Body of pancreas (tissue), 4 donors: ENCODE results near the gene ART1. TPM values are rescaled to one million over a fixed set of nuclear protein-coding genes. Genes with fewer than 3 reads are reported as not detected.

Source experiments
- ATAC-seq: fragments of 150-250 bp; one replicate; pipeline ENCODE4 v1.9.1; 2016
- DNase-seq, 4 donors: peaks; one replicate each; pipeline ENCODE4 v3.0.0-alpha.2; 2019
- H3K27ac ChIP-seq, 4 donors: fragments of 200-600 bp; sonication (generic); 1 replicate in 3 of 4; 2 replicates in 1 of 4; pipeline versions ENCODE4 v1.5.1 to v1.6.1; 2016 to 2019; ENCODE audit warnings: mild to moderate bottlenecking in 1 of 4, mixed read lengths in 1 of 4, moderate library complexity in 1 of 4
- H3K27me3 ChIP-seq, 2 donors: fragments of 200-600 bp; sonication (generic); one replicate each; pipeline ENCODE4 v1.6.0; 2016; ENCODE audit warnings: mild to moderate bottlenecking in 1 of 2
- H3K36me3 ChIP-seq, 2 donors: fragments of 200-600 bp; sonication (generic); replicated peaks in 1 of 2; 2 replicates each; pipeline ENCODE4 v1.5.1; 2016; ENCODE audit warnings: low read depth in 2 of 2; ENCODE audit not compliant: insufficient read depth in 1 of 2
- H3K4me1 ChIP-seq: fragments of 200-600 bp; sonication (generic); one replicate; pipeline ENCODE4 v1.6.0; 2016
- H3K4me3 ChIP-seq, 2 donors: fragments of 200-600 bp; sonication (generic); 1 replicate in 1 of 2; 2 replicates in 1 of 2; pipeline ENCODE4 v1.5.1; 2016 to 2019
- H3K9me3 ChIP-seq, 3 donors: fragments of 200-600 bp; sonication (generic); 1 replicate in 2 of 3; 2 replicates in 1 of 3; pipeline ENCODE4 v1.5.1; 2016
- POLR2A ChIP-seq, 3 donors: fragments of 450-650 bp; IDR thresholded peaks; one replicate each; pipeline ENCODE4 v1.6.1; 2016; ENCODE audit warnings: antibody characterized with exemption in 3 of 3, mild to moderate bottlenecking in 2 of 3
- WGBS, 2 donors: methylation state at CpG; one replicate each; pipeline ENCODE4 v1.1.5; 2017; 5-methylcytosine and 5-hydroxymethylcytosine counted together
- intact Hi-C: fragments of 100-400 bp; cut with DNase I; formaldehyde crosslinking; loops from one replicate; pipeline ENCODE4 v1.15.1; 2023
- total RNA-seq, 2 donors: library from RNA; depleted of rRNA; stranded (reverse); fragments of >200 nt; gene quantifications; one replicate each; pipeline ENCODE4 v1.1.0, GENCODE V29; 2016
- TF ChIP-seq, protein P1 (sequence below), 7 experiments: fragments of 450-650 bp in 4 of 7; fragments of 200-600 bp in 3 of 7; sonication (generic) in 3 of 7; IDR thresholded peaks; one replicate each; pipeline ENCODE4 v1.5.1; 2016 to 2019; ENCODE audit warnings: antibody characterized with exemption in 7 of 7

ART1 gene
- total RNA-seq, 2 donors from 2014 or later: not detected

DNA sequence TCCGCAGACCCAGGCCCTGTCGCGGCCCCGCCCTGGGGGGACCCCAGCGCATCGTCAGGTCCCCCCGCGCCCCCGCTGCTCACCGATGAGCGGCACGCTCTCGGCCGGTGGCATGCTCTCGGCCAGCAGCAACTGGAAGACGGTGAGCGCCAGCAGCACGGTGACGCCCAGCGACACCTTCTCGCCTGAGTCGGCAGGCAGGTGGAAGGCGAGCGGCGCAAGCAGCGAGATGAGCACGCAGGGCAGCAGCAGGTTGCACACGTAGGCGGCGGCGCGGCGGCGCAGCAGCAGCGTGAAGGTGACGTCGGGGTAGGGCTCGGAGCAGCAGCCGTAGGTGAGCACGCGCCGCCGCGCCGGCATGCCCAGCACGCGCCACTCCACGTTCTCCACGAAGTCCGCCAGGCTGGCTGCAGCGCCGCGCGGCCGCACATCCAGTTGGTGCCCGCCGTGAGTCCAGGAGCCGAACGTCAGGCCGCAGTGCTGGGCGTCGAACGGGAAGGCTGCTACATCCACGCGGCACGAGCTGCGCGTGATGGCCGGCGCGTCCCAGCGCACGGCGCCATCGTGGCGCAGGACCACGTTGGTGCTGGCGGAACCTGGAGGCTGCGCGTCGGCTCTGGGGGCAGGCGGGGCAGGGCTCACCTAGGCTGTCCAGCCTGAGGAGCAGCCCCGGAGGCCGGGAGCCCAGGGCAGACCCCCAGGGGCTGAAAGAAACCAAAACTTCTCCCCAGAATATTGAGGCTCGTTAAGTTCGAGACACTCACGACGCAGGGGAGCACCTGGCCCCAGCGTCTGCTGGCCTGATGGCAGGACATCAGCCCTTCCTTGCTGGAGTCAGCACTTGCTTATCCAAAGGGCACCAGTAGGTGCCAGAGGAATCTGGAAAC, 22.5 kb downstream of the ART1 start:
- H3K4me3 ChIP-seq: no peak overlapping the region
- DNase-seq (no peak), ATAC-seq (no peak)
- 95 to 97% methylated on average over 24 to 62 of the region's 89 CpGs for WGBS, 2 donors
- no peaks in the 10 kb centered on the region for H3K4me1 ChIP-seq
- TF ChIP-seq, protein P1, sequence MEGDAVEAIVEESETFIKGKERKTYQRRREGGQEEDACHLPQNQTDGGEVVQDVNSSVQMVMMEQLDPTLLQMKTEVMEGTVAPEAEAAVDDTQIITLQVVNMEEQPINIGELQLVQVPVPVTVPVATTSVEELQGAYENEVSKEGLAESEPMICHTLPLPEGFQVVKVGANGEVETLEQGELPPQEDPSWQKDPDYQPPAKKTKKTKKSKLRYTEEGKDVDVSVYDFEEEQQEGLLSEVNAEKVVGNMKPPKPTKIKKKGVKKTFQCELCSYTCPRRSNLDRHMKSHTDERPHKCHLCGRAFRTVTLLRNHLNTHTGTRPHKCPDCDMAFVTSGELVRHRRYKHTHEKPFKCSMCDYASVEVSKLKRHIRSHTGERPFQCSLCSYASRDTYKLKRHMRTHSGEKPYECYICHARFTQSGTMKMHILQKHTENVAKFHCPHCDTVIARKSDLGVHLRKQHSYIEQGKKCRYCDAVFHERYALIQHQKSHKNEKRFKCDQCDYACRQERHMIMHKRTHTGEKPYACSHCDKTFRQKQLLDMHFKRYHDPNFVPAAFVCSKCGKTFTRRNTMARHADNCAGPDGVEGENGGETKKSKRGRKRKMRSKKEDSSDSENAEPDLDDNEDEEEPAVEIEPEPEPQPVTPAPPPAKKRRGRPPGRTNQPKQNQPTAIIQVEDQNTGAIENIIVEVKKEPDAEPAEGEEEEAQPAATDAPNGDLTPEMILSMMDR (IDR thresholded peaks at IDR 0.05): no peak
- TF ChIP-seq POLR2A (IDR thresholded peaks at IDR 0.05): no peak
- intact Hi-C loops: no loop called here
- H3K27me3 ChIP-seq: no peaks in the 10 kb centered on the region
- H3K9me3 ChIP-seq: no peaks in the 10 kb centered on the region
- H3K36me3 ChIP-seq: peaks cover 0 to 1% of the 10 kb centered on the region in 2 donors
- H3K27ac ChIP-seq: no peak overlapping the region

DNA sequence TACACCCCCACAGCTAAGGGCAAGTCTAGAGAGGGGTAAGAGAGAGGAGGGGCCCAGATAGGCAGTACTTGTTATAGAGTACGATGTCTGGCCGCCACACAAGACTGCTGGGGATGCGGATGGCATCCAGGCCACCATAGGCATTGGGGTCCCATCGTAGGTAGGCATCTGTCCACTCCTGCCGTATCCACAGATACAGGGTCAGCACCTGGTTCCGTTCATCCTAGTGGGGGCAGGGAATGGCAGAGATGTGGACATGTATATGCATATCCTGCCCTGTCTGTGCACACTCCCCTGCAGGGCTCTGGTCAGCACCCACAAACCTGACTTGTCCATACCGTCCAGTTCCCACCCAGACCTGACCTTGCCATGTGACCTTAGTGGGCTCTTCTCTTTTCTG, 24.2 kb downstream of the ART1 start:
- Histone ChIP-seq H3K27me3 (no peaks in the 10 kb centered on the region), H3K4me1 (no peaks in the 10 kb centered on the region), H3K4me3 (no peak overlapping the region), H3K36me3 (peaks cover 0 to 5% of the 10 kb centered on the region in 2 donors), H3K9me3 (no peaks in the 10 kb centered on the region), H3K27ac (no peak overlapping the region)
- TF ChIP-seq, protein P1 (IDR thresholded peaks at IDR 0.05): no peak
- TF ChIP-seq POLR2A (IDR thresholded peaks at IDR 0.05): no peak
- intact Hi-C loops: no loop called here
- WGBS, 2 donors: 84 to 97% methylated on average over 7 of the region's 7 CpGs
- ATAC-seq (no peak), DNase-seq (no peak)

DNA sequence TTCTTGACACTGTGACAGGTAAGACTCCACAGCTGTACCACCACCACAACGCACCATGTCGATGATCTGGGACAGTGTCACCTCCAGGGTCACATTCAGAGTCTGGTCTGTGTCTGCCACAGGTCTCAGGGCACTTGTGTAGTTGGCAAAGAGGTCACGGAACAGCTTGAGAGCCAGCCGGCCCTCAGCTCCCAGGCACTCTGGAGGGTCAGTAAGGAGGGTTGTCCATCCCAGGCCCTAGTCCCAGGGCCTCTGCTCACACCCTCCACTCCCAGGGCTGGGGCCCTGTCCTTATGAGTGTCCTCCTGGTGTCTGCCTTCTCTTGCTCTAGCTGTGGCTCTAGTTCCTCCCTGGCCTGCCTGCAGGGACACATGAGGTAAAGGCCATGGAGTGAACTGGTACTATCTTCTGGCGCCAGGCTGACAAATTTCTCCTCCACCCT, 24.8 kb downstream of the ART1 start:
- intact Hi-C loops: no loop called here
- no peaks in the 10 kb centered on the region for H3K9me3 ChIP-seq
- peaks cover 0 to 10% of the 10 kb centered on the region in 2 donors for H3K36me3 ChIP-seq
- WGBS, 2 donors: 93 to 100% methylated on average over 5 of the region's 5 CpGs
- H3K27me3 ChIP-seq: no peaks in the 10 kb centered on the region
- no peak for ATAC-seq
- H3K4me3 ChIP-seq: no peak overlapping the region
- TF ChIP-seq, protein P1 (IDR thresholded peaks at IDR 0.05): no peak
- TF ChIP-seq POLR2A (IDR thresholded peaks at IDR 0.05): no peak
- H3K27ac ChIP-seq: no peak overlapping the region
- DNase-seq: no peak
- no peaks in the 10 kb centered on the region for H3K4me1 ChIP-seq

DNA sequence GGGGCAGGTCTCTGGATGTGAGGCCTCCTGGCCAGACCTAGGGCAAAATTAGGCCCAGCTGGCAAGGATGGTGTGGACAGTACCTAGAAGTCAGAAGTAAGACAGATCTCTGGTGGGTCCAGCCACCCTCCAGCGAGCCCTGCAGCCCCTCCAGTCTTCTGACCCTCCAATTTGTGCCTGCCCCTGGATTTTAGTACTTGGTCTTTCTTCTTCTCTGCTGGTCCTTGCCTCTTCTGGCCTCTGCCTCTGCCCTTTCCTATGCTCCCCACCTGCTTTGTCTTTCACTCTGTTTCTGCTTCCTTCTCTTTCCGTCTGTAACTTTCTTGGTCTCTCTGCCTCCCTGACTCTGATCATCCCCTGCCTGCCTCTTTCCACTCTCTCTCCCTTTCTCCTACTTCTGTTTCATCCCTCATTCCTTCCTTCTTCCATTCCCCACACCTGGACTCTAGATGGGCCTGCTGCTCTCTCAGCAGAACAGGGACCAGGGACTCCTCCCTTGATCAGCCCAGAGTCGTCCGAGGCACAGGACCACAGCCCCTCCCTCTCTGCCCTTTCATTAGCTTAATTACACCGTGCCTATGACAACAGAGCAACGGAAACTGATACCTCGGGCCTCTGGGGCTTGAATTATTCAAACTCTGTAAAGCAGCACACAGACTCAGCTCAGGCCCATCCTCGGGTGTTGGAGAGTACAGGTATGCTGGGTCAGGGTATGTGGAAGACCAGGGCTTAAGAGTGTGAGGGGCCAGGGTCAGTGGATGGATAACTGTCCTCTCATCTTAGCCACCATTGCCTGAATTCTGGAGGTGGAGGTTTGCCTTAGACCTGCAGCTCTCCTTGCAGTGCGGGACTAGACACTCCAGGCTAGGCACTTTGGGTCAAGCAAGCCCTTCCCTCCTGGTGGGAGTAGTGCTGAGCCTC, 26.7 kb downstream of the ART1 start, which contains the start of gene CHRNA10:
Gene CHRNA10 (minus strand): TSS at position 51 of the 921 bp plus-strand sequence. CDS start 72 bp downstream, outside the sequence.
- Histone ChIP-seq H3K36me3 (peaks cover 11 to 25% of the 10 kb centered on the region in 2 donors), H3K4me1 (no peaks in the 10 kb centered on the region), H3K27ac (no peak within 1 kb of the TSS), H3K4me3 (no peak within 1 kb of the TSS), H3K9me3 (no peaks in the 10 kb centered on the region), H3K27me3 (no peaks in the 10 kb centered on the region)
- WGBS, 2 donors: 77 to 81% methylated on average over 7 to 9 of the region's 9 CpGs
- intact Hi-C loops: no loop called here
- TF ChIP-seq, protein P1 (IDR thresholded peaks at IDR 0.05): no peak
- TF ChIP-seq POLR2A (IDR thresholded peaks at IDR 0.05): no peak
- DNase-seq: no peak
- no peak for ATAC-seq
